ES-I3 (cell line): Measurements from ENCODE around the gene GPR137C.

ENCODE experiments used
- H3K36me3 ChIP-seq: 2 replicates; pipeline ENCODE4 v1.6.1; 2013; ENCODE audit warnings: mild to moderate bottlenecking, low read length, control low read depth, moderate library complexity; ENCODE audit not compliant: insufficient read depth
- H3K4me1 ChIP-seq: 2 replicates; pipeline ENCODE4 v1.6.1; 2013; ENCODE audit warnings: mild to moderate bottlenecking, control low read depth, low read length; ENCODE audit not compliant: insufficient read depth
- H3K9ac ChIP-seq: 2 replicates; pipeline ENCODE4 v1.6.1; 2013; ENCODE audit warnings: low read depth, mild to moderate bottlenecking, low read length, moderate library complexity
- H3K9me3 ChIP-seq: 2 replicates; pipeline ENCODE4 v1.6.1; 2013; ENCODE audit warnings: mild to moderate bottlenecking, low read length, moderate library complexity; ENCODE audit not compliant: control insufficient read depth, insufficient read depth

The GPR137C gene

GRCh38 chr14:52552063-52552988 lies at the start of gene GPR137C, which contains the start of gene TXNDC16:
Gene GPR137C, plus strand, starts transcription at chr14:52552836. Its CDS starts 312 bp downstream, at chr14:52553148.
Gene TXNDC16, minus strand, starts transcription at chr14:52552505. Its CDS starts 8,948 bp downstream, at chr14:52543557.
- Histone ChIP-seq H3K9me3 (no peaks in the 10 kb centered on the region), H3K36me3 (no peaks in the 10 kb centered on the region), H3K4me1 (peaks cover 4% of the 10 kb centered on the region; the same call in 1 of the 2 replicates), H3K9ac (peak within 1 kb of the TSS; percentile 68)

DNA sequence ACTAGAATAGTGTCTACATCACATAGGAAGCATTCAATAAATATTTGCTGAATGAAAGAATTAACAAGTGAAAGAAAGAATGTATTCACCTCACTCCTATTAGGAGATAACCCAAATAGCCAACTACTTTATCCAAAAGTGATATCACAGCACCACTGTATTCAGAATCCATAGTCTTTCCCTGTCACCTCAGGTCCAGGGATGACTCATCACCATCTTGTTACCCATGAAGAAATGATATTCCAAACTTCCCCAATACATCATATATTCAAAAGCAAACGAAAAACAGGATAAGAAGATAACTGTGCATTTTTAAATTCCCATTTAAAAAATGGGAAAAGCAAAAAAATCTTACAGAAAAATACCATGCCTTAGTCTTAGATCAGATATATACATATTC lies 39.4 kb upstream of the GPR137C start:
- H3K4me1 ChIP-seq, result 0 out of 2 replicates have a peak, but pooled peaks cover 7% of the 10 kb centered on the region
- H3K36me3 ChIP-seq, result no peaks in the 10 kb centered on the region
- H3K9me3 ChIP-seq, result no peaks in the 10 kb centered on the region
- H3K9ac ChIP-seq, result no peak overlapping the region

DNA sequence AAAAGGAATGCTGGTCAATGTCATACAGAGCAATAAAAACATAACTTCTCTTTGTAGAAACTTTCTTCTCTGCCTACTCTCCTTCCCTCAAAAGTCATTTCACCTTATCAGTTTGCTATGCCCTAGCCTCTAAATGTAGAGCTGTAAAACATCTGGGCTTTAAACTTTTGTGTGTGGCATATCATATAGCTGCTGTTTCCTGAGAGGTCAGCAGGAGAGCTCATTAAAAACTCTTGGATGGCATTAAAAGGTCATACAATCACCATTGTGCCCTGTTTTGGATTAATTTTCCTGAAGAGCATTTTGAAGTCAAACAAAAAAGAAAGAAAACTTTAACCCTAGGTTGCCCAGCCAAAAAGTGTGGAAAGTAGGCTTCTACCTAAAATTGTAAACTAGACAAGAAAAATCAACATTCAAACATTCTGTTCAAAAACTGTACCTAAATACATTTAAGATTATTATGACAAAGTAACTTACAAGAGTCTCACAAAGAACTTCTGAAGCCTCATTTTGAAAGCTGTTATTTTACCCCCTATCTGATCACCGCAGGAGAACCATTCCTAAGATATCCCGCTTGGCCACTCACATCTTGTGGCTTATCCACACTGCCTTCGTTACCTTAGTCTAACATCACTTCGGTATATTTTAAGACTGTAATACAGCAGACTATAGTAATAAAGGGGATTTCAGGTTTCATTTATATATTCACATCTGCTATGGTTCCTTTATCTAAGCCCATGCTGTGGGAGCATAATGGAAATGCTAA lies 38.4 kb upstream of the GPR137C start:
- no peak overlapping the region for H3K9ac ChIP-seq
- H3K9me3 ChIP-seq, result no peaks in the 10 kb centered on the region
- H3K36me3 ChIP-seq, result no peaks in the 10 kb centered on the region
- 0 out of 2 replicates have a peak, but pooled peaks cover 7% of the 10 kb centered on the region for H3K4me1 ChIP-seq

DNA sequence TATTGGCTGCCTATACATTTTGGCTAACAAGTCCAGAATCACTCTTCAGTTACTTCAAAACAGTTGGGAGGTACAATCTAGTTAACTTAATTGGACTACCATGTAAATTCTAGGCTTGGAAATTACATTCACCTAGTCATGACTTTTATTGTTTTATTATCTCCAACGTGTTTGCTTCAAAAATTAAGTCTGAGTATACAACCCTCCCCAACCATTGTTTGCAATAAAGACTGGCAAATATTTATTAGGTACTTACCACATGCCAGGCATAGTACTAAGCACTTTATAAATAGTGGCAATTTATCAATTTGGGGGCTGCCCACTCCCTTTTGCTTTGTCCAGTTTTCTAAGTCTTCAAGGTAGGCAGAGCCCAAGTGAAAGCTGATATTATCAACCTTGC lies 30.6 kb upstream of the GPR137C start:
- Histone ChIP-seq H3K9me3 (no peaks in the 10 kb centered on the region), H3K9ac (no peak overlapping the region), H3K36me3 (no peaks in the 10 kb centered on the region), H3K4me1 (no peaks in the 10 kb centered on the region)

DNA sequence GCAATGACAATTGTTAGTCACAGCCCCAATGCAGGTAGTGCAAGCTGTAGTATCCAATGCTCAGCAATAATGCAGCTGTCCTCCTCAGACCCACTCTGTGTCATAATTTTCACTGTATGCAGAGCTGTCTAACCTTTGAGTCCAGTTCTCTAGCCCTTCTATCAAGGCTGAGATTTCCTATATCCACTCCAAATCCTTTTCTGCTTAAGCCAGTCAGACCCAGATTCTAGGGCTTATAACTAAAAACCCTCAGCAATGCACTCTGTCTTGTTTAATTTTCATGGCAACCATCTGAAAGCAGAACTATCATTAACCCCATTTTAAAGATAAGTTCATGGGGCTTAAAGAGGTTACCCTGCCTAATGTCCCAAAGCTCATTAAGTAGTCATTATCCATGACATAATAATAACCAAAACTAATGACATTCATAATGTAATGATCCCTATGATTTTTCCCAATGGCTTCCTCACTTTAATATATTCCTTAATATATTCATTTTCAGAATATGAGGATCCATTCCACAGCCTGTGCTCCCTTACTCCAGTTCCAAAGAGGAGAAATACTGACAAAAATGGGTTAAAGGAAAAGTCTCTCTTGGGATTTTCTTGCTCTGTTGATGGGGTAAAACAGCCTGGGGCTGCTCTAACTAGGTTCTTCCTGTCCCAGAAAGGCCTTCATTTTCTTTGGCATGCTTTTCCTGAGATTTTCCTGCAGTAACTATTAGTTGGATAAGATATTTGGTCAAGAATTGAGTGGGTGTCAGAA lies 29.9 kb upstream of the GPR137C start:
- no peak overlapping the region for H3K9ac ChIP-seq

DNA sequence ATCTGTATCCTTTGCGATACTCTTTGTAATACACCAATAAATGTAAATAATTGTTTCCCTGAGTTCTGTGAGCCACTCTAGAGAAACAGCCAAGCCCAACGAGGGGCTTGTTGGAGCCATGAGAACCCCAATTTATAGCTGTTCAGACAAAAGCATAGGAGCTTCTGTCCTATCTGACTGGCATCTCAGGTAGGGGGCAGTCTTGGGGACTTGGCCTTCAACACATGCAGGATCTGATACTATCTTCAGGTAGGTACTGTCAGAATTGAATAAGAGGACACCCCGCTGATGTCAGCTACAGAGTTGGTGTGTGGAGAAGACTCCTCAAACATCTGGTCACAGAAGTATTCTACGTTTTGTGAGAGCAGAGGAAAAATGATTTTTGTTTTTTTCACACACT lies 25.6 kb upstream of the GPR137C start:
- Histone ChIP-seq H3K9me3 (no peaks in the 10 kb centered on the region), H3K9ac (no peak overlapping the region), H3K36me3 (no peaks in the 10 kb centered on the region), H3K4me1 (no peaks in the 10 kb centered on the region)

More for the DNA sequence above, 29.9 kb upstream of the GPR137C start:
- Histone ChIP-seq H3K36me3 (no peaks in the 10 kb centered on the region), H3K9me3 (no peaks in the 10 kb centered on the region), H3K4me1 (no peaks in the 10 kb centered on the region)

DNA sequence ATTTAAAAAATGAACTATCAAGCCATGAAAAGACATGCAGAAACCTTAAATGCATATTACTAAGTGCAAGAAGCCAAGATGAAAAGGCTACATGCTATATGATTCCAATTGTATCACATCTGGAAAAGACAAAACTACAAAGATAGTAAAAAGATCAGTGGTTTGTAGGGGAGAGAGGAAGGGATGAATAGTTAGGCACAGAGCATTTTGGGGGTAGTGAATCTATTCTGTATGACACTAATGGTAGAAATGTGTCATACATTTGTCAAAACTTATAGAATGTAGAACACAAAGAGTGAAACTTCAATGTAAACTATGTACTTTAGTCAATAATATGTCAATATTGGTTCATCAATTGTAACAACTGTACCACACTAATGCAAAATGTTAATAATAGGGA lies 21.2 kb upstream of the GPR137C start:
- no peak overlapping the region for H3K9ac ChIP-seq
- no peaks in the 10 kb centered on the region for H3K4me1 ChIP-seq
- H3K9me3 ChIP-seq, result no peaks in the 10 kb centered on the region
- no peaks in the 10 kb centered on the region for H3K36me3 ChIP-seq

DNA sequence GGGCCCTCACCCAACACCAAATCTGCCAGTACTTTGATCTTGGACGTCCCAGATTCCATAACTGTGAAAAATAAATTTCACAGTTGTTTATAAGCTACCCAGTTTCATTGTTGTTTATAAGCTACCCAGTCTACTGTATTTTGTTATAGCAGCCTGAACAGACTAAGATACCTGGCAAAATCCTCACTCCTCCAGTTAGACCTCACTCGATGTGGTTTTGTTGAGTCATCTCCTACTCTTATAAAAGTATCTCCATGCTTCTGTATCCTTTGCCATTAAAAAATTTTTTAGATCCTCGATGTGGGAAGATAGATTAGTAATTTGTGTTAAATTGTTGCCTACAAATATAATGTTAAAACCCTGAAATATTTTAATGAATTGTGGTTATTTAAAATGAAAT lies 16.4 kb upstream of the GPR137C start:
- Histone ChIP-seq H3K4me1 (peaks cover 8% of the 10 kb centered on the region; the same call in 1 of the 2 replicates), H3K9ac (no peak overlapping the region), H3K36me3 (no peaks in the 10 kb centered on the region), H3K9me3 (no peaks in the 10 kb centered on the region)

GRCh38 chr14:52538623-52539022 lies 14.0 kb upstream of the GPR137C start:
- Histone ChIP-seq H3K9ac (no peak overlapping the region), H3K4me1 (peaks cover 8% of the 10 kb centered on the region; the same call in 1 of the 2 replicates), H3K9me3 (no peaks in the 10 kb centered on the region), H3K36me3 (no peaks in the 10 kb centered on the region)

DNA sequence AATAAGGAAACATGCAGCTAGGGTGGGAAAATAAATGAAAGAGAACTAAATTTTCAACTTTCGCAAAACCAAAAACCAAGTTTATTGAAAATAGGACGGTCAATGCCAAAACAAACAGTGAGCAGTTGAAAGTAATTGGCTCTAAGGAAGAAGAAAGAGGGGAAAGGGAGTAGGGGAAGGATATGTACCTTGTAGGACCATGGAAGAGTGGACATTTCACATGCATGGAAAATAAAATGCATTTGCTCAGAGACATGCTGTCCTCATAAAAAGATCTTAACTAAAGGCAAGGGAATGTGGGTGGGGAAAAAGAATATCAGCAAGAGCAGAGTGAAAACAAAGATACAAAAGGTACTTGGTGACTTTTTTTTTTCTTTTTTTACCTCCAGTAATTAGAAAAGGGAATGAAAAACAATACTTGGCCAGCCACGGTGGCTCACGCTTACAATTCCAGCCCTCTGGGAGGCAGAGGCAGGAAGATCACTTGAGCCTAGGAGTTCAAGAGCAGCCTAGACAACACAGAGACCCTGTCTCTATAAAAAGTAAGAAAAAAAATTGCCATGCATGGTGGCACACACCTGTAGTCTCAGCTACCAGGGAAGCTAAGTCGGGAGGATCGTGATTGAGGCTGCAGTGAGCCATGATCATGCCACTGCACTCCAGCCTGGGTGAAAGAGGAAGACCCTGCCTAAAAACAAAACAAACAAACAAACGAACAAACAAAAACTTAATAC lies 6.9 kb upstream of the GPR137C start:
- Histone ChIP-seq H3K9ac (no peak overlapping the region), H3K4me1 (peaks cover 7% of the 10 kb centered on the region; the same call in 1 of the 2 replicates), H3K36me3 (no peaks in the 10 kb centered on the region), H3K9me3 (no peaks in the 10 kb centered on the region)

DNA sequence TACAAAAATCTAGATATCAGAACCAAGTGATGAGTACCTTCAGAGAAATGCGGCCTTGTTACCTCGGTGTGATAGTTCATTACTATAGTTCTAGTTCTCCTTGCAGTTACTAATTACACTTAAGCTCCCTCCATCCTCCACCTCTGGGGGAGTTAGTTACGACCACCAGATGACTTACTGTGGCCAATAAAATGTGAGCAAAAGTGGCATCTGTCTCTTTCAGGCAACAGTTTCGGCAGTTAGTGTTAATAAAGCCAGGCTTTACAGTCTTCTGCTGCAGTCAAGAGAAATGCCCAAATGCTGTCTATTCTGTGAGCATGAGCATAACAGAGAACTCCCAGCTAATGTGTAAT lies 6.3 kb upstream of the GPR137C start:
- H3K9ac ChIP-seq, result no peak overlapping the region
- peaks cover 10% of the 10 kb centered on the region; the same call in 1 of the 2 replicates for H3K4me1 ChIP-seq
- no peaks in the 10 kb centered on the region for H3K9me3 ChIP-seq
- no peaks in the 10 kb centered on the region for H3K36me3 ChIP-seq

- no peaks in the 10 kb centered on the region for H3K9me3 ChIP-seq
- H3K36me3 ChIP-seq, result no peaks in the 10 kb centered on the region
- no peak overlapping the region for H3K9ac ChIP-seq
- peaks cover 10% of the 10 kb centered on the region; the same call in 1 of the 2 replicates for H3K4me1 ChIP-seq
Observed at GRCh38 chr14:52547027-52547426, 5.6 kb upstream of the GPR137C start.

DNA sequence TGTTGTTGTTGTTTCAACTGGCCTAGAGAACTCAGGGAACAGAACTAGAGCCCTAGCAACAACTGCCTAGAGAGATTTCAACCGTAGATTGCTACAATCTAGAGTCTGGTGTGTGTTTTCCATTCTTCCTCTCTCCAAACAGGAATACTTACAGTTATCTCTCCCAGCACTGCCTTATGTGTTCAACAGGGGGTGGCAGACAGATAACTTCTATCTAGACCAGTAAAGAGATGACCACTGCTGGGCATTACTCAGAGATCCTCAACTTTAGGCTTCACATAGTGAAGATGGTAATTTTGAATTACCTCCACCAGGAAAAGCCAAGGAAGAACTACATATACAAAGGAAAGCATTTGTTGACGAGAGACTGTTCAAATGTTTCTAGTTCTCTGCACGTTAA lies 5.1 kb upstream of the GPR137C start:
- H3K4me1 ChIP-seq, result peaks cover 10% of the 10 kb centered on the region; the same call in 1 of the 2 replicates
- H3K9me3 ChIP-seq, result no peaks in the 10 kb centered on the region
- no peaks in the 10 kb centered on the region for H3K36me3 ChIP-seq
- H3K9ac ChIP-seq, result no peak overlapping the region
